AG10803 (cell line): ENCODE results near the gene RBM14.
A peak's percentile ranks its signal among the peaks of the same experiment; 100 is the strongest.

Experiments used
- DNase-seq: peaks from one replicate; pipeline ENCODE4 v3.0.0; 2010; ENCODE audit warnings: low read depth
- H3K4me3 ChIP-seq: 2 replicates; pipeline ENCODE4 v1.5.1; 2011; ENCODE audit warnings: mild to moderate bottlenecking, low read length, control low read depth
- TF ChIP-seq, protein P1 (sequence below): conservative IDR thresholded peaks from 2 replicates; pipeline ENCODE4 v1.5.1; 2011; ENCODE audit warnings: mild to moderate bottlenecking, low read length, control low read depth, inconsistent platforms

The RBM14 gene

DNA sequence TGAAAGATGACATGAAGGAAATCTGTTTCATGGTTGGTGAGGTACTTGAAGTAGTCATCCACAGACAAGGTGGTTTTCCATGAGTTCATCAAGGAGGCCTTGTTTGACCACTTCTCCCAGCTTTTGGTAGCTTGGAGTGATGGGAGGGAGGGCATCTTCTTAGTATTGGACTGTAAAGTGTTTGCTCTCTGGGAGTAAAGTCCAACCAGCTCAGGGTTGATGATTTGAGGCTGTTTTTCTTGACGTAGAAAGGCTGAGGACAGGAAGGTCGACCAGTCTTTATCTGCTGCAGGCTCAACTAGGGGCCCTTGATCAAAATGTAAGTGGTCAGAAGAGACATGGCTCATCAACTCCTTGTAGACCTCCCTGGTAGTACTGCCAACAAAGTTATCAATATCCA lies 25.3 kb upstream of the RBM14 start:
- no peak overlapping the region for H3K4me3 ChIP-seq
- no peak for DNase-seq
- TF ChIP-seq, protein P1, sequence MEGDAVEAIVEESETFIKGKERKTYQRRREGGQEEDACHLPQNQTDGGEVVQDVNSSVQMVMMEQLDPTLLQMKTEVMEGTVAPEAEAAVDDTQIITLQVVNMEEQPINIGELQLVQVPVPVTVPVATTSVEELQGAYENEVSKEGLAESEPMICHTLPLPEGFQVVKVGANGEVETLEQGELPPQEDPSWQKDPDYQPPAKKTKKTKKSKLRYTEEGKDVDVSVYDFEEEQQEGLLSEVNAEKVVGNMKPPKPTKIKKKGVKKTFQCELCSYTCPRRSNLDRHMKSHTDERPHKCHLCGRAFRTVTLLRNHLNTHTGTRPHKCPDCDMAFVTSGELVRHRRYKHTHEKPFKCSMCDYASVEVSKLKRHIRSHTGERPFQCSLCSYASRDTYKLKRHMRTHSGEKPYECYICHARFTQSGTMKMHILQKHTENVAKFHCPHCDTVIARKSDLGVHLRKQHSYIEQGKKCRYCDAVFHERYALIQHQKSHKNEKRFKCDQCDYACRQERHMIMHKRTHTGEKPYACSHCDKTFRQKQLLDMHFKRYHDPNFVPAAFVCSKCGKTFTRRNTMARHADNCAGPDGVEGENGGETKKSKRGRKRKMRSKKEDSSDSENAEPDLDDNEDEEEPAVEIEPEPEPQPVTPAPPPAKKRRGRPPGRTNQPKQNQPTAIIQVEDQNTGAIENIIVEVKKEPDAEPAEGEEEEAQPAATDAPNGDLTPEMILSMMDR: no peak

DNA sequence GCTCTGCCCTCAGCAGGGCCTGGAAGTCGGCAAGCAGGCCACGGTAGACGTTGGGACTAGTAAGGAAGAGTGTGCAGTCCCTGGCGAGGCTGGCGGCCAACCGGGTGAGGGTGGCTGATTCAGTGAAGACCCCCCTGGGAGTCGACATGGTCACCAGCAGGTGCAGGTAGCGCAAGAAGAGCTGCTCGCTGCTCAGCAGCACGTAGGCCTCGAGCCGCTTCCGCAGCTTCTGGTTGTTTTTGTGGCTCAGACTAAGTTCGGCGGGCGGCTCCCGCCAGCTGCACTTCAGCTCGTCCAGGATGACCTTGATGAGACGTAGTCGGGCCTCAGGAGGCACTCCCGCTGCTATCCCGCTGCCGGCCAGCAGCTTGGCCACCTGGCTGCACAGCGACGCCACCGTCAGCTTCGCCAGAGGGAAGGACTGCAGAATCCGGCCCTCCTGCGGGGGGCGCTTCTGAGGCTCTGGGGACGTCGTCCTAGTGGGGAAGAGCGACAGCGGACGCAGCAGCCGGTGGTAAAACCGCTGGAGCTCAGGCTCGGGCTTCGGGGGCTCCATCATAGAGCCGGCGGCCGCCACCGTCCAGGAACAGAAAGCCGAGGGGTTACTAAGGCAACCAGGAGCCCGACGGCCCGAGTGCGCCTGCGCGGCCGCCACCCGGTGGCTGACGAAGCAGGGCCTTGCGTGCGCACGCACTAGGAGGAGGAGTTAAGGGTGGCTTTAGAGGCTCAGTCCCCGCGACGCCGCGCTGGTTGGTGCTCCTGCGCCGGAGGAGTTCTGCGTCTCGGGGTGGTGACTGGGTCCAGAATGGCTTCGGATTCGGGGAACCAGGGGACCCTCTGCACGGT lies 23.8 kb upstream of the RBM14 start, which contains the start of the genes CCDC87 and CCS:
Gene CCDC87, minus strand, starts transcription at position 607 of the 846 bp plus-strand sequence. Its CDS starts 48 bp downstream, at position 559.
Gene CCS, plus strand, starts transcription at position 729 of the 846 bp plus-strand sequence. Its CDS starts 77 bp downstream, at position 806.
- TF ChIP-seq, protein P1: peak; percentile 61
- H3K4me3 ChIP-seq: peak within 1 kb of the TSS; percentile 90
- DNase-seq: peak; percentile 92

DNA sequence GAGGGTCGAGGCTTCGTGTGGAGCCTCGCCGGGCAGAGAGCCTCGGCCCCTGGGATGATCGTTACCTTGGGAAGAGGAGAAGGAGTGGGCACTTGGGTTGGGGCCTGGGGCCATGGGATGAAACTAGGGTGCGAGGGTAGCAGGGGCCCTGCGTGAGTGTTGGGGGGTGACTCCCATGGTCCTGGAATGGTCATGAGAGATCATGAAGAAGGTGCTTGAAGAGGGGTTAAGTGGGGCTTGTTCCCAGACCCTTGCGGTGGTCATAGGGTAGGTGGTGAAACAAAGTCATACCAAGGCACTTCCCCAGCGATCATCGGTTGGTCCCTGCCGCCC lies 23.2 kb upstream of the RBM14 start:
- H3K4me3 ChIP-seq: peak overlapping the region; percentile 90
- TF ChIP-seq, protein P1: no peak
- DNase-seq: no peak

DNA sequence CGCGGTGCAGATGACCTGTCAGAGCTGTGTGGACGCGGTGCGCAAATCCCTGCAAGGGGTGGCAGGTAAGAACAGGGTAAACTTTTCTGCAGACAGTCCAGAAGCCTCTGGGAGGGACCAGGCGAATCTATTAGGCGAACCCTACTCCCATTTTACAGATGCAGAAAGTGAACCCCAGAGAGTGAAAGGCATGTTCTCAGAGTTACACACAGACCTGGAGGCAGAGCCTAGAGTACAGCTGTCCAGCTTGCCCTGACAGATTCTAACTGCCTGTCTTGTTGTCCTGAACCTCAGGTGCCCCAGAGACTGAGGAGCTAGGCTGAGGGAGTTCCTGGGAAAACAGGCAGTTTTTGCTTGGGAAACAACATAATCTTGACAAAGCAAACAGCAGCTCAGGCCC lies 22.8 kb upstream of the RBM14 start:
- no peak for DNase-seq
- TF ChIP-seq, protein P1: no peak
- peak overlapping the region; percentile 90 for H3K4me3 ChIP-seq

DNA sequence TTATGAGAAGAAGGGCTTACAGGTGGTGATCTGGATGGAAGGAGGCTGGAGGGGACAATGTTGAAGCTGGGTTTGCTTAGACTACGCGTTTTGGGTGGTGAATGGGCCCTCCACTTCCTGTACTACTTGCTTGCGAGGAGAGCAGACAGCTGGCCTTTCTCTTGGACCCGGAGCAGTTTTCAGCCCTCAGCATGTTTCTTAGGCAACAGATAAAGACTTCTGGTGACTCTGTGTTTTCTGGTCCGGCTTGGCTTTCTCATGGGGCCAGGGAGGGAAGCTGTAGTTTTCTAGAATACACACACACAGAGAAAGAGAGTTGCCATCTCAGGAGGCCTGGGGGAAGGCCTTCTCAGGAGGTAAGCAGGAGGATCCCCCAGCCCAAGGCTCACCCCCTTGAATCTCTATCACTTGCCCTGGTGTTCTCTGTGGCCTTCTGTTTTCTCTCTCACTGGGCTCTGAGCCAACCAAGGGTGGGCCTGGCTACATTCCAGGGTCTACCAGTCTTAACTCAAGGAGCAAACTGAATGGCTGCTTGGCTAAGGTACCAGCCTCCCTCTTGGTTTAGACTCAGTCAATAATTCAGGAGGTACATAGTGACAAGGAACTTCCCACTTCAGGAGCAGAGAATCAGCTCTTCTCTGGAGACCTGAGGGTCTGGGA lies 21.1 kb upstream of the RBM14 start:
- H3K4me3 ChIP-seq: no peak overlapping the region
- TF ChIP-seq, protein P1: no peak
- peak; percentile 15 for DNase-seq

DNA sequence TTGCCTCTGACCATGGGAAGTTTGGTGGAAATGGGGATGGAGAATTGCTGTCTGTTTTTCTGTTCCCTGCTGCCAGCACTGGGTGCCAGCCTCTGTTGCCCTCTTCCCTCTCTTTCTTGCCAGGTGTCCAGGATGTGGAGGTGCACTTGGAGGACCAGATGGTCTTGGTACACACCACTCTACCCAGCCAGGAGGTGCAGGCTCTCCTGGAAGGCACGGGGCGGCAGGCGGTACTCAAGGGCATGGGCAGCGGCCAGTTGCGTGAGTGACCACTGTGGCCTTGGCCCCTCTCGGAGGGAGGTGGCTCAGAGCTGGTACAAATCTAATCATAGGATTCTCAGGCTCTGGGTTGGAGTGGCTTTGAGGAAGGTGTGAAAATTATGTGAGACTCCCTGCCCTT lies 17.4 kb upstream of the RBM14 start:
- TF ChIP-seq, protein P1: no peak
- H3K4me3 ChIP-seq: no peak overlapping the region
- DNase-seq: no peak
